Stimulated activated CD4-positive, alpha-beta T cell treated with anti-CD3 and anti-CD28 coated beads, Interleukin-15, amount 100 ng/mL, for 1 hour (primary cell): ENCODE data around the gene HSD17B3.
"Not testable (repeated sequence)": the region's sequence is repeated elsewhere in the genome, so short reads cannot be mapped to it uniquely, and the experiment has no call there.

Experiments
- DNase-seq, 2 donors: peaks; one replicate each; pipeline ENCODE4 v3.0.0-alpha.2; 2020; ENCODE audit warnings: low read depth in 1 of 2, low spot score in 1 of 2

The HSD17B3 gene

GRCh38 chr9:96302021-96302420 lies at the start of gene HSD17B3:
HSD17B3 (minus strand) TSS chr9:96302176; CDS start chr9:96302104, 72 bp downstream.
- DNase-seq: no peak

- DNase-seq: no peak
Measured at GRCh38 chr9:96350866-96351265, 48.9 kb upstream of the HSD17B3 start.

- DNase-seq: no peak
Measured at GRCh38 chr9:96348261-96348660, 46.3 kb upstream of the HSD17B3 start.

DNA sequence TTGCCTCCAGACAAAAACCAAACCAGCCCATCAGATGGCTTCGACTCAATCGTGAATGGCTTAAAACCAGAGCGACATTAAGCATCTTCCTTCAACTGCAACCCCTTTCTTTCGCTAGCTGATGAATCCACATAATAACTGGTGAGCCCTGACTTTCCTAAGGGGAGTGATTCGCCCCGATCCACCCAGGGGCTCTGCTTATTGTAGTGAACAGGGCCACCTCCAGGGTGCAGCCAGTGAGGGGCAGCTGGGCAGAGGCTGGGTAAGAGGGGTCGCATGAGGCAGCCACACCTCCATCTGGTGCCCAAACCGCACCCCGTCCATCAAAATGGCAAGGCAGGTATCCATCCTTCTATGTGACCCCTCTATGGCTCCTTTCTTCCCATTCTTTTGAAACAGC lies 43.6 kb upstream of the HSD17B3 start:
- DNase-seq: no peak

- no peak for DNase-seq
Measured at GRCh38 chr9:96344458-96345180, 42.6 kb upstream of the HSD17B3 start.

DNA sequence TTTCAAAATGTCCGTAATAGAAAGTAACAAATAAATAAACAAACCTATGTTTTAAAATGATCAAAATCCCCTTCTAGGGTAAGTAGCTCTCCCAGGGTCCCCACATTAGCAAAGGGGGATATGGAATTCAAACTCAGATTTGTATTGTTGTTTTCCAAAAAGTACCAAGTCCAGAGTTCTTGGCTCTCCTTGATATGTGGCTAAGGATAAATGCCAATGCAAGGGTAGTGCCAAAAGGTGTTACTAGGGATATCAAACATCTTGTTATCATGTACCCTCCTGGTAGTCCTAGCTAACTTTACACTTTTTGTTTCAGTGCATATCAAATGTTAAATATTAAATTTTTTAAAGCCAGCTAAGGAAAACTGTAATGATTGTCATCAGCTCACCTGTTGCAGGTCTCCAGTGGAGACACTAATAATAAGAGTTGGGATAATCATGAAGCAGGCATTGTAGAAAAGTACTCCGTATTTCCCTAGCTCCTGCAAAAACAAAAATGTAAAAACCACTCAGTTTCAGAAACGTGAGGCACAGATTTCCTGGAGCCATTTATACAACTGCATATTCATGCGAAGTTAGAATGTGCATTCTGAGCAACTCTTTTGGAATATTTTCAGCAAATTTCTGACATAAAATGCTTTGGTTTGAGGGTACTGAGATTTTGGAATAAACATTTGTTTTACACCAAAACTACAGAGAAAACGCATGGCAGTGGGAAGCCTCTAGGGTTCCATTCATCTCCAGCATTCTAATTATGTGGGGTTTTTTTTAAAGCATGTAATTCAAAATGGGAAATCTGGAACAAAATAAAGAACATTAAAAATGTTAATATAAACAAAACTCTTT lies 41.8 kb upstream of the HSD17B3 start:
- no peak for DNase-seq

GRCh38 chr9:96342571-96343245 lies 40.7 kb upstream of the HSD17B3 start:
- no peak for DNase-seq

DNA sequence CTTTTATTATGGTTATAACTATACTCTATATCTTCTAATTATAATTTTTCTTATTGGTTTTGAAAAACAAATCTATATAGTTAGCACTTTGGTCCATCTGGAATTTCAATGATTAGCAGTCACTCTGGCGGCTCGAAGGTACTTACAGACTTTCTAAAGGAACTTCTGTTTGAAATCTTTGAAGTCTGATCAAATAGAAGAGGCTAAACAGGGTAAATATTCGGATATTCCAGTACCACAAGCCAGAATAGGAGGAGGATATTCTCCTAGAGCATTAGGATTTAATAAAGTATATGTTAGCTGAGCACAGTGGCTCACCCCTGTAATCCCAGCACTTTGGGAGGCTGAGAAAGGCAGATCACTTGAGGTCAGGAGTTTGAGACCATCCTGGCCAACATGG lies 38.7 kb upstream of the HSD17B3 start:
- DNase-seq: no peak

DNA sequence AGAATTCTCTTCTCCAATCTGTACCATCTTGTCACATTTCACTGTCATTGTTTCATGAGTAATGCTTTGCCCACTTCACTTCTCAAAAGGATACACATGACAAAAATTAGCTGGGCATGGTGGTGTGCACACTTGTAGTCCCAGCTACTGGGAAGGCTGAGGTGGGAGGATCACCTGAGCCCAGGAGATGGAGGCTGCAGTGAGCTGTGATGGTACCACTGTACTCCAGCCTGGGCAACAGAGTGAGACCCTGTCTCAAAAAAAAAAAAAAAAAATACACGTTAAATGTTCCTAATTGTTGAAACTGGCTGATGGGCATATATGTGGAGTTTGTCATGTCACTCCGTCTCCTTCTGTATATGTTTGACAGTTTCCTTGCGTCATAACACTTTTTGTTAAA lies 36.3 kb upstream of the HSD17B3 start:
- DNase-seq: no peak

DNA sequence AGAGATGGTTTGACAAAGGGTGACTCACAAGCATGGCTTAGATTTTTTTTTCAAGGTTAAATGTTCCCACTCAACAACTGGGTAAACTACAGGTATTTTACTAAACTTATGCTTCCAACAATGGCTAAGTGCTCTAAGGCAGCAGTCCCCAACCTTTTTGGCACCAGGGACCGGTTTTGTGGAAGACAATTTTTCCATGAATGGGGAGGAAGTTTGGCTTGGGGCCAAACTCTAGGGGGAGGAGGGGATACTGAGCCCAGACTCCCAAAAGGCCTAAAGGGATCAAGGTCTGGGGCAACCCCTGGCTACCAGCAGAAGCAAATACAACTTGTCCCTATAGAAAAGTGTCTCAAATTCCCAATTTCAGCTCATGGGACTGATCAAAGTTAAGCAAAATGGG lies 32.0 kb upstream of the HSD17B3 start:
- DNase-seq: no peak

DNA sequence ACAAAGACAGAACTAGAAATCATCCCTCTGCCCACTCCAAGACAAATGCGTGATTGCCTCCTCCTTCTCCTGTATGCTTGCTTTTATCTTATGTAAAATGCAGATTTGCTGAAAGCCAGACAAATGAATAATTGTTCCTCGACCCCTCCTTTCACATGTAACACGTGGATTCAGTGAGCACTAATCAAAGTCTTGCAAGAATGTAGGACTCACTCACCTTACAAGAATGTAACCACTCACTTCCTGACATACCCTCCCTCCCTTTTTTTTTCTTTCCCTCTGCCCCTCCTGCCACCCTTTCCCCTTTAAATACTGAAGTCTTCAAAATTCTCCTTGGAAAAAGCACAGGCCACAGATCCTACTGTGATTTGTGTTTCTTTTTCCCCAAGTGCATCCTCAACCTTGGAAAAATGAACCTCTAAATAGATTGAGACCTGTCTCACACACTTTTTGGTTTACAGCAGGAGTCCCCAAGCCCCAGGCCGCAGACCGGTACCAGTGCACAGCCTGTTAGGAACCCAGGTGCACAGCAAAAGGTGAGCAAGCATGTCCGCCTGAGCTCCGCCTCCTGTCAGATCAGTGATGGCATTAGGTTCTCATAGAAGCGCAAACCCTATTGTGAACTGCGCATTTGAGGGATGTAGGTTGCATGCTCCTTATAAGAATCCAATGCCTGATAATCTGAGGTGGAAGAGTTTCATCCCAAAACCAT lies 29.4 kb upstream of the HSD17B3 start:
- no peak for DNase-seq

GRCh38 chr9:96327694-96328352 lies 25.8 kb upstream of the HSD17B3 start:
- DNase-seq: no peak

DNA sequence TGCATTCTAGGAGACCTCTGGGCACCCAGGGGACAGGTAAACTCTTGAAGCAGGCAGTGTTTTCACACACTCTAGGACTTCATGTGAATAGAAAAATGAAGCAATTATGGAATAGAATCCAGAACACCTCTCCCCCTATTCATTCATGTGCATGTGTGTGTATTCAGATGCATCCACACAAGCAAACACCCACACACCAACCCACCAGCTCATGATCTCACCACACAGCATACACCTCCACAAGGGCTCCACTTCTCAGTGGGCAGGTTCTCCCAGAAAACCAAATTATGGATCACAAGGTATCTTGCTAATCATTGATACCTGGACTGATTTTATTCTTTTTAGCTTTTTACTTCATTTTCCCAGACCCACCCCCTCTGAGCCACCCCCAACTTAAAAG lies 21.2 kb upstream of the HSD17B3 start:
- DNase-seq: no peak

- DNase-seq: not testable (repeated sequence)
Measured at GRCh38 chr9:96322736-96323135, 20.8 kb upstream of the HSD17B3 start.

- DNase-seq: not testable (repeated sequence)
Measured at GRCh38 chr9:96322210-96322609, 20.2 kb upstream of the HSD17B3 start.

- DNase-seq: no peak
Measured at GRCh38 chr9:96321515-96321914, 19.5 kb upstream of the HSD17B3 start.

- no peak for DNase-seq
Measured at GRCh38 chr9:96320749-96321280, 18.8 kb upstream of the HSD17B3 start.

GRCh38 chr9:96318921-96319565 lies 17.1 kb upstream of the HSD17B3 start:
- DNase-seq: no peak

- peak in 1 of 2 donors; percentile 31 for DNase-seq
Measured at GRCh38 chr9:96317335-96317980, 15.5 kb upstream of the HSD17B3 start.
